Spleen (tissue), 11 donors: ENCODE results near the gene KCNH3. TPM values are rescaled to one million over a fixed set of nuclear protein-coding genes. Genes with fewer than 3 reads are reported as not detected.

ENCODE experiments used
- DNase-seq: peaks from one replicate; pipeline ENCODE4 v3.0.0-alpha.2; 2020
- H3K27ac ChIP-seq, 8 donors: fragments of 200-600 bp; sonication (generic) in 7 of 8; 1 replicate in 4 of 8; 2 replicates in 4 of 8; pipeline versions ENCODE4 v1.5.0 to v1.8.0; 2016 to 2021; ENCODE audit warnings: inconsistent platforms in 4 of 8, mild to moderate bottlenecking in 4 of 8, moderate library complexity in 1 of 8
- H3K27me3 ChIP-seq, 7 donors: fragments of 200-600 bp; sonication (generic) in 6 of 7; replicated peaks in 1 of 7; 1 replicate in 4 of 7; 2 replicates in 3 of 7; pipeline versions ENCODE4 v1.5.0 to v1.8.0; 2016 to 2021; ENCODE audit warnings: inconsistent platforms in 3 of 7, mild to moderate bottlenecking in 1 of 7
- H3K36me3 ChIP-seq, 6 donors: fragments of 200-600 bp; sonication (generic) in 5 of 6; 1 replicate in 4 of 6; 2 replicates in 2 of 6; pipeline versions ENCODE4 v1.5.0 to v1.8.0; 2016 to 2021; ENCODE audit warnings: inconsistent platforms in 2 of 6
- H3K4me1 ChIP-seq, 6 donors: fragments of 200-600 bp; sonication (generic) in 5 of 6; 1 replicate in 3 of 6; 2 replicates in 3 of 6; pipeline versions ENCODE4 v1.5.0 to v1.8.0; 2016 to 2021; ENCODE audit warnings: inconsistent platforms in 3 of 6
- H3K4me3 ChIP-seq, 8 donors: fragments of 200-600 bp; sonication (generic) in 7 of 8; 1 replicate in 4 of 8; 2 replicates in 4 of 8; pipeline versions ENCODE4 v1.5.0 to v1.8.0; 2016 to 2021; ENCODE audit warnings: inconsistent platforms in 4 of 8, mild to moderate bottlenecking in 4 of 8, moderate library complexity in 2 of 8
- H3K9me3 ChIP-seq, 8 donors: fragments of 200-600 bp; sonication (generic) in 7 of 8; 1 replicate in 4 of 8; 2 replicates in 4 of 8; pipeline versions ENCODE4 v1.5.0 to v1.8.0; 2016 to 2021; ENCODE audit warnings: inconsistent platforms in 4 of 8
- POLR2A ChIP-seq, 3 donors: fragments of 450-650 bp; IDR thresholded peaks; one replicate each; pipeline ENCODE4 v1.5.1; 2017; ENCODE audit warnings: antibody characterized with exemption in 3 of 3, mild to moderate bottlenecking in 1 of 3
- POLR2AphosphoS5 ChIP-seq, 3 donors: sonication (generic); formaldehyde crosslinking; IDR thresholded peaks; one replicate each; pipeline ENCODE4 v1.5.1; 2017; ENCODE audit warnings: antibody characterized with exemption in 3 of 3
- WGBS, 5 donors: extraction: QIAGEN DNeasy Blood & Tissue Kit in 3 of 5; methylation state at CpG; one replicate each; pipeline versions ENCODE4 v1.1.5 to v1.1.7; 2013 to 2018; 5-methylcytosine and 5-hydroxymethylcytosine counted together
- intact Hi-C: fragments of 100-400 bp; cut with DNase I; formaldehyde crosslinking; loops from one replicate; pipeline ENCODE4 v1.15.0; 2023; ENCODE audit warnings: low total_unique reads
- polyA plus RNA-seq, 3 donors: library from polyadenylated mRNA; stranded (reverse); fragments of 200-250 nt; gene quantifications; one replicate each; pipeline ENCODE4 v1.2.1, GENCODE V29; 2013
- total RNA-seq, 7 donors: library from RNA; depleted of rRNA in 3 of 7; stranded (reverse); fragments of >200 nt in 3 of 7; fragmentation: NEBNext Ultra II Directional in 4 of 7; extraction: Animal tissue kit (Norgen Biotek cat#: 25700) in 4 of 7; gene quantifications; one replicate each; pipeline versions ENCODE4 v1.1.0 to v1.2.1, GENCODE V29; 2016 to 2021
- TF ChIP-seq, protein P1 (sequence below), 11 experiments: fragments of 200-600 bp in 7 of 11; fragments of 450-650 bp in 4 of 11; sonication (generic) in 4 of 11; IDR thresholded peaks in 8 of 11; conservative IDR thresholded peaks in 3 of 11; 1 replicate in 7 of 11; 2 replicates in 4 of 11; pipeline versions ENCODE4 v1.4.0 to v1.8.0; 2016 to 2021; ENCODE audit warnings: antibody characterized with exemption in 11 of 11, inconsistent platforms in 4 of 11, mild to moderate bottlenecking in 1 of 11
- donor health status: healthy with polysubstance abuse.
- donor health status: DM: no; HTN: no; CAD: no; lungs with moderate emphysema.
- donor health status: DM: no; HTN: no; CAD: no.
- donor health status: Bipolar disorder and iron deficiency.
- donor health status: healthy.
- donor health status: DM: no; HTN: no; CAD: no.
- donor health status: DM: yes; HTN: yes; CAD: no.

Gene KCNH3
- total and polyA plus RNA-seq, 10 donors: 0.33 to 2.9 (median 0.85) TPM

DNA sequence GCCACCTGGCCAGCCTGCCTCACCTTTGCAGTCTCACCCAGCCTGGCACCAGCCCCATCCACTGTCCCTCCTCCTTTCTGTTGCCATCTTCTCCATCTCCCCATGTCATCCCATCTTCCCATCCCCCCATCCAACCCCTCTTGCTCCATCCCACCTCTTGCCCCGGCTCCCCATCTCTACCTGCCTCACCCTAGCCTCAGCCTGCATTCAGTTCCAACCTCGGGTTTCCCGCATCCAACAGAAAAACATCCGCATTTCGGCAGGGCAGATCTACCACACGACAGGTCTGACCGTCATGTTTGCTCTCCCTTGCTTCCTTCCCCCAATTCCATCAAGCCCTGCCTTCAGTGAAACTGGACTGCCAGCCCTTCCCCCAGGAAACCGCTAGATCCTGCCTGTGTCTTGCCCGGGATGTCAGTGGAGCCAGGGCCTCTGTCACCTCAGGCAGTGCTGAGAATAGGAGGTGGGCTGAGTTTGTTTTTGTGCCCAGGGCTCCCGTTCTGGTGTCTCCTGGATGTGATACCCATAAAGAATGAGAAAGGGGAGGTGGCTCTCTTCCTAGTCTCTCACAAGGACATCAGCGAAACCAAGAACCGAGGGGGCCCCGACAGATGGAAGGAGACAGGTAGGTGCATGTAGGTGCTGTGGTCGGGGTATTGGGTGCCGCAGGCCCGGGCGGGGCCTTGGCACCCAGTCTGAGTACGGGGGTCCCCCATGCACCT is 2.5 kb downstream of the KCNH3 start:
- TF ChIP-seq, protein P1, sequence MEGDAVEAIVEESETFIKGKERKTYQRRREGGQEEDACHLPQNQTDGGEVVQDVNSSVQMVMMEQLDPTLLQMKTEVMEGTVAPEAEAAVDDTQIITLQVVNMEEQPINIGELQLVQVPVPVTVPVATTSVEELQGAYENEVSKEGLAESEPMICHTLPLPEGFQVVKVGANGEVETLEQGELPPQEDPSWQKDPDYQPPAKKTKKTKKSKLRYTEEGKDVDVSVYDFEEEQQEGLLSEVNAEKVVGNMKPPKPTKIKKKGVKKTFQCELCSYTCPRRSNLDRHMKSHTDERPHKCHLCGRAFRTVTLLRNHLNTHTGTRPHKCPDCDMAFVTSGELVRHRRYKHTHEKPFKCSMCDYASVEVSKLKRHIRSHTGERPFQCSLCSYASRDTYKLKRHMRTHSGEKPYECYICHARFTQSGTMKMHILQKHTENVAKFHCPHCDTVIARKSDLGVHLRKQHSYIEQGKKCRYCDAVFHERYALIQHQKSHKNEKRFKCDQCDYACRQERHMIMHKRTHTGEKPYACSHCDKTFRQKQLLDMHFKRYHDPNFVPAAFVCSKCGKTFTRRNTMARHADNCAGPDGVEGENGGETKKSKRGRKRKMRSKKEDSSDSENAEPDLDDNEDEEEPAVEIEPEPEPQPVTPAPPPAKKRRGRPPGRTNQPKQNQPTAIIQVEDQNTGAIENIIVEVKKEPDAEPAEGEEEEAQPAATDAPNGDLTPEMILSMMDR (IDR thresholded peaks at IDR 0.05 in 8 of 11, conservative IDR thresholded peaks at IDR 0.05 in 3 of 11): no peak
- TF ChIP-seq POLR2A (IDR thresholded peaks at IDR 0.05): no peak
- no peak for TF ChIP-seq POLR2AphosphoS5 (IDR thresholded peaks at IDR 0.05)

DNA sequence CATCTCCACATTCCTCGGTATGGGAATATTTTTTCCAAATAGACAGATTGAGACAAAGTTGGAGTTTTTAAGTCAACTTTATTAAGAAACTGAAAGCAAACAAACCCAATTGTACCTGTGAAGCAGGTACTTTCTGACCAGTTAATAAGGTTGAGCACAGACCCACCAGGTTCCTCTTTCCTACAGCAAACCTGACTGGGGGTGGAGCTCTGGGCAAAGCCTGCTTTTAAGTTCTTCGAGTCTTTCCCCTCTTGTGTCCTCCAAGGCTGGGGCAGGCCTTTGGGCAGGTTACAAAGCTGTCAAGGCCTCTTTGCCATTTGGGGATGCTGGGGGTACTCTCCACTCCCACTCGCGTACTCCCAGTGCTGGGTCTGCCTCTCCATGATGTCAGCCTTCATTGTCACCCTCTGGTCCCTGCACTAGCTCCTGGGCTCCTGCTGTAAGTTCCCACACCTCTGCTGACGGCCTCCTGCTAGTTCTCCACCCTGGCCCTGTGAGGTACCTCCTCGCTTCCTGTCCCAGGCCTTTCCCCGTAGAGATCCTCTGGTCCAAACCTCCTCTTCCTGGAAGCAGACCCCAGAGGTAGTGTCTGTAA is 3.2 kb downstream of the KCNH3 start:
- peaks cover 0 to 78% (median 29%) of the 10 kb centered on the region in 7 donors for H3K27me3 ChIP-seq

More for the DNA sequence above, 2.5 kb downstream of the KCNH3 start:
- Histone ChIP-seq H3K27ac (no peak overlapping the region), H3K4me3 (no peak overlapping the region), H3K27me3 (peaks cover 0 to 78% (median 30%) of the 10 kb centered on the region in 7 donors), H3K4me1 (peaks cover 4 to 43% (median 28%) of the 10 kb centered on the region in 6 donors), H3K36me3 (no peaks in the 10 kb centered on the region), H3K9me3 (no peaks in the 10 kb centered on the region)
- intact Hi-C loops: no loop called here
- peak; percentile 68 for DNase-seq
- WGBS, 5 donors: 88 to 92% (median 89%) methylated on average over 18 of the region's 18 CpGs

GRCh38 chr12:49542592-49543160 is 3.8 kb downstream of the KCNH3 start:
- WGBS, 5 donors: 93 to 97% (median 96%) methylated on average over 10 to 15 of the region's 15 CpGs
- no peak overlapping the region for H3K27ac ChIP-seq
- H3K36me3 ChIP-seq: no peaks in the 10 kb centered on the region
- H3K27me3 ChIP-seq: peaks cover 0 to 78% (median 27%) of the 10 kb centered on the region in 7 donors
- TF ChIP-seq POLR2AphosphoS5 (IDR thresholded peaks at IDR 0.05): no peak
- TF ChIP-seq POLR2A (IDR thresholded peaks at IDR 0.05): no peak
- TF ChIP-seq, protein P1 (IDR thresholded peaks at IDR 0.05 in 8 of 11, conservative IDR thresholded peaks at IDR 0.05 in 3 of 11): no peak
- no peak overlapping the region for H3K4me3 ChIP-seq
- peaks cover 2 to 30% (median 22%) of the 10 kb centered on the region in 6 donors for H3K4me1 ChIP-seq
- intact Hi-C loops: no loop called here
- H3K9me3 ChIP-seq: no peaks in the 10 kb centered on the region
- DNase-seq: peak; percentile 65

More for the DNA sequence above, 3.2 kb downstream of the KCNH3 start:
- Histone ChIP-seq H3K4me3 (no peak overlapping the region), H3K9me3 (no peaks in the 10 kb centered on the region), H3K27ac (no peak overlapping the region), H3K4me1 (peaks cover 4 to 36% (median 27%) of the 10 kb centered on the region in 6 donors), H3K36me3 (no peaks in the 10 kb centered on the region)
- DNase-seq: peak; percentile 49
- 67 to 90% (median 82%) methylated on average over 7 of the region's 7 CpGs for WGBS, 5 donors
- intact Hi-C loops: no loop called here
- TF ChIP-seq POLR2AphosphoS5 (IDR thresholded peaks at IDR 0.05) (no peak), POLR2A (IDR thresholded peaks at IDR 0.05) (no peak)
- TF ChIP-seq, protein P1 (IDR thresholded peaks at IDR 0.05 in 8 of 11, conservative IDR thresholded peaks at IDR 0.05 in 3 of 11): no peak
